Kidney (tissue), 14 donors: ENCODE results near the gene PLCB1. TPM values are rescaled to one million over a fixed set of nuclear protein-coding genes. Genes with fewer than 3 reads are reported as not detected.

Experiments
- DNase-seq, 5 donors: peaks; one replicate each; pipeline ENCODE4 v3.0.0-alpha.2; 2013 to 2020
- FAIRE-seq: peaks from 2 replicates; lab custom pipeline; 2012; peaks lifted over from hg19 to GRCh38; lab: Jason Lieb, UNC
- H3K27ac ChIP-seq, 2 donors: one replicate each; pipeline ENCODE4 v1.7.0; 2013; ENCODE audit warnings: low read depth in 2 of 2, low read length in 2 of 2, inconsistent platforms in 1 of 2
- H3K27me3 ChIP-seq: one replicate; pipeline ENCODE4 v1.7.1; 2013; ENCODE audit warnings: low read length, inconsistent platforms; ENCODE audit not compliant: control insufficient read depth, insufficient read depth
- H3K36me3 ChIP-seq, 3 donors: one replicate each; pipeline versions ENCODE4 v1.7.0 to v1.7.1; 2013; ENCODE audit warnings: low read length in 3 of 3, control low read depth in 1 of 3, inconsistent platforms in 1 of 3; ENCODE audit not compliant: insufficient read depth in 3 of 3, control insufficient read depth in 2 of 3
- H3K4me1 ChIP-seq, 3 donors: one replicate each; pipeline versions ENCODE4 v1.7.0 to v1.7.1; 2013; ENCODE audit warnings: low read length in 3 of 3, inconsistent platforms in 1 of 3, low read depth in 1 of 3; ENCODE audit not compliant: control insufficient read depth in 2 of 3, insufficient read depth in 2 of 3
- H3K4me3 ChIP-seq, 3 donors: one replicate each; pipeline versions ENCODE4 v1.7.0 to v1.8.1; 2013; ENCODE audit warnings: low read length in 3 of 3, control low read depth in 1 of 3, inconsistent platforms in 1 of 3
- H3K9ac ChIP-seq, 3 donors: one replicate each; pipeline versions ENCODE4 v1.7.0 to v1.7.1; 2013; ENCODE audit warnings: low read length in 3 of 3, control low read depth in 1 of 3, inconsistent platforms in 1 of 3
- H3K9me3 ChIP-seq, 3 donors: one replicate each; pipeline versions ENCODE4 v1.7.0 to v1.7.1; 2013; ENCODE audit warnings: low read length in 3 of 3, control low read depth in 1 of 3, inconsistent platforms in 1 of 3; ENCODE audit not compliant: control insufficient read depth in 2 of 3, insufficient read depth in 1 of 3
- CTCF ChIP-seq: IDR thresholded peaks from 3 replicates; pipeline ENCODE4 v1.5.1; 2012; ENCODE audit warnings: mild to moderate bottlenecking, moderate library complexity, borderline replicate concordance; ENCODE audit not compliant: insufficient read depth; ENCODE audit errors: extremely low read depth
- intact Hi-C: fragments of 100-400 bp; cut with DNase I; formaldehyde crosslinking; loops from one replicate; pipeline ENCODE4 v1.11.1; 2022
- polyA plus RNA-seq: library from polyadenylated mRNA; stranded (reverse); fragments of 350-450 nt; fragmentation: Illumina TruSeq; extraction: RNeasy Lipid Tissue Mini Kit (QIAGEN cat#74804); gene quantifications from one replicate; pipeline ENCODE4 v1.2.3, GENCODE V29; 2014; ENCODE audit warnings: low read depth, low replicate concordance; ENCODE audit not compliant: insufficient read depth
- total RNA-seq: library from RNA; stranded (reverse); fragmentation: NEBNext Ultra II Directional; extraction: Animal tissue kit (Norgen Biotek cat#: 25700); gene quantifications from one replicate; pipeline ENCODE4 v1.2.1, GENCODE V29; 2021
- donor health status: control.
- donor health status: control.
- donor health status: control.
- donor health status: control.
- donor health status: control.
- donor health status: DM: yes; HTN: yes; CAD: no.
- donor health status: Normal renal cell carcinoma (clear cell type).

Gene PLCB1
- total and polyA plus RNA-seq, 2 donors from 2014 or later = 9.4 to 107 TPM

- Histone ChIP-seq H3K36me3 (no peaks in the 10 kb centered on the region), H3K27ac (no peak overlapping the region), H3K9me3 (no peaks in the 10 kb centered on the region), H3K4me1 (peaks cover 0 to 5% (median 4%) of the 10 kb centered on the region in 3 donors), H3K4me3 (no peak overlapping the region), H3K9ac (no peak overlapping the region), H3K27me3 (no peaks in the 10 kb centered on the region)
- DNase-seq (no peak), FAIRE-seq (no peak)
- no peak for TF ChIP-seq CTCF
- intact Hi-C loops = no loop called here
Observed at GRCh38 chr20:8151372-8151771, 19.3 kb downstream of the PLCB1 start.

GRCh38 chr20:8152183-8152582, 20.1 kb downstream of the PLCB1 start:
- no peak for TF ChIP-seq CTCF
- intact Hi-C loops = no loop called here
- no peak for DNase-seq
- Histone ChIP-seq H3K9ac (no peak overlapping the region), H3K4me3 (no peak overlapping the region), H3K4me1 (peaks cover 0 to 5% (median 4%) of the 10 kb centered on the region in 3 donors), H3K27me3 (no peaks in the 10 kb centered on the region), H3K36me3 (no peaks in the 10 kb centered on the region), H3K9me3 (no peaks in the 10 kb centered on the region), H3K27ac (no peak overlapping the region)
- FAIRE-seq = no peak

GRCh38 chr20:8152847-8153246, 20.8 kb downstream of the PLCB1 start:
- Histone ChIP-seq H3K4me3 (no peak overlapping the region), H3K27me3 (no peaks in the 10 kb centered on the region), H3K9ac (no peak overlapping the region), H3K4me1 (peaks cover 0 to 5% (median 4%) of the 10 kb centered on the region in 3 donors), H3K9me3 (no peaks in the 10 kb centered on the region), H3K27ac (no peak overlapping the region), H3K36me3 (no peaks in the 10 kb centered on the region)
- no peak for FAIRE-seq
- DNase-seq = no peak
- intact Hi-C loops = no loop called here
- TF ChIP-seq CTCF = no peak

GRCh38 chr20:8153281-8153908, 21.3 kb downstream of the PLCB1 start:
- H3K9ac ChIP-seq = no peak overlapping the region
- TF ChIP-seq CTCF = no peak
- FAIRE-seq (no peak), DNase-seq (peak in 2 of 5 donors; percentile 57 to 72)
- H3K27ac ChIP-seq = no peak overlapping the region
- intact Hi-C loops = no loop called here
- H3K36me3 ChIP-seq = no peaks in the 10 kb centered on the region
- no peaks in the 10 kb centered on the region for H3K9me3 ChIP-seq
- no peak overlapping the region for H3K4me3 ChIP-seq
- peaks cover 0 to 5% (median 4%) of the 10 kb centered on the region in 3 donors for H3K4me1 ChIP-seq
- H3K27me3 ChIP-seq = no peaks in the 10 kb centered on the region
